ENCODE measurements around the gene HECW1. TPM values are rescaled to one million over a fixed set of nuclear protein-coding genes. Genes with fewer than 3 reads are reported as not detected.
"Not testable (repeated sequence)": the region's sequence is repeated elsewhere in the genome, so short reads cannot be mapped to it uniquely, and the experiment has no call there.

Gene HECW1
- total RNA-seq, 2 experiments from 2014 or later, result not detected

DNA sequence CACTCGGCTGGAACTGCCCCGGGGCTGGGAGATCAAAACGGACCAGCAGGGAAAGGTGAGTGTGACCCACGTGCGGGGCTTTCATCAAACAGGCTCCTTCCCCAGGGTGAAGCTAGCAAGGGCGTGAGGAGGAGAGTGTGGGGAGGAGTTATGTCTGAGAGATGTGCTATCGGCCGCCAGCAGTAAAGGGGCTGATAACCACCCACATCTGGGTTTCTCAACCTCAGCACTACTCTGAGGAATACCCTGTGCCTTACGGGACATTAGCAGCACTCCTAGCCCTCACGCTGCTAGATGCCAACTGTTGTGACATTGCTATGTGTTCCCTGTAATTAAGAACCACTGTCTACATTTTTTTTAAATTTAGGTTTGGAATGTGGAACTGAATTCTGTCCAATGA is 356.6 kb downstream of the HECW1 start:
- POLR2A ChIA-PET, result no interaction called here
- CTCF ChIA-PET, result interaction anchor here (1.4 kb wide), 2 partner anchors 13 to 15 kb away, joined by 3 read pairs; no protein-coding TSS in a partner anchor
- H3K4me1 Mint-ChIP-seq, result no peaks in the 10 kb centered on the region

DNA sequence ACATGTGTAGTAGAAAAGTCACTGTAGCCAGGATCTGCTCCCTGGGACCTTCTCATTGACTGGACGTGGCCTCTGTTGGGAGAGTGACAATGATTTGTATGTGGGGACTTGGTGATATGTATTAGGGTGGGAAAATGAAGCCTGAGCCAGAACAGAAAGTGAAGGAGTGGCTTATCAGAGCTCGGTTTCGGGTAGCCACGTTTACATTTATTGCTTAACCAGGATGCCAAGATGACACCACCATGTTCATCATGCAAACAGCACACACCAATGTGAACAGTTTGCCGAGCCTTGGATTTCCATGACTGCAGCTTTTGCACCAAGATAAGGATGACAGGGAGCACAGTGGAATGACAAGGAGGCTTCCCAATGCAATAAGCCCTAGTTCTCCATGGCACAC is 357.7 kb downstream of the HECW1 start:
- Mint-ChIP-seq H3K27me3 (peaks cover 9% of the 10 kb centered on the region), H3K4me1 (no peaks in the 10 kb centered on the region), H3K4me3 (no peak overlapping the region), H3K36me3 (ENCODE audit: low read depth) (no peaks in the 10 kb centered on the region), H3K9me3 (no peaks in the 10 kb centered on the region), H3K27ac (no peak overlapping the region)
- POLR2A ChIA-PET, result no interaction called here
- no peak for DNase-seq
- CTCF ChIA-PET, result interaction anchor here (1.4 kb wide), 2 partner anchors 14 to 16 kb away, joined by 3 read pairs; no protein-coding TSS in a partner anchor

More for the DNA sequence above, 356.6 kb downstream of the HECW1 start:
- peaks cover 13% of the 10 kb centered on the region for H3K27me3 Mint-ChIP-seq
- H3K9me3 Mint-ChIP-seq, result no peaks in the 10 kb centered on the region
- H3K27ac Mint-ChIP-seq, result no peak overlapping the region
- no peaks in the 10 kb centered on the region for H3K36me3 Mint-ChIP-seq (ENCODE audit: low read depth)
- H3K4me3 Mint-ChIP-seq, result no peak overlapping the region
- no peak for DNase-seq

DNA sequence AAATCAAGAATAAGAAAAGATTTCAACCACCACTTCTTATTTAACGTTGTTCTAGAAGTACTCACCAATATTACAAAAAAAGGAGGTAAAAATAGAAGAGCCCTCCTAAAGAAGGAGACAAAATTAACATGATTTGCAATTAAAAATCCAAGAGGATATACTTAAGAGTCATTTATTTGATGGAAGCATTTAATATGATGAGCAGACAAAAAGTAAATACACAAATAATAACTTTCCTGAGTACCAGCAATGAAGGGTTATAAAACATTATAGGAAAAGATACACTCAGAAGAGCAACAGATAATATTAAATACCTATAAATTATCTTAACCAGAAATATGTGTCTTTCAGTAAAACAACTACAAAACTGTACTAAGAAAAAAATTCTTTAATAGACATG is 363.5 kb downstream of the HECW1 start:
- no peak overlapping the region for H3K27ac Mint-ChIP-seq
- no peak overlapping the region for H3K4me3 Mint-ChIP-seq
- no peaks in the 10 kb centered on the region for H3K36me3 Mint-ChIP-seq (ENCODE audit: low read depth)
- H3K9me3 Mint-ChIP-seq, result no peaks in the 10 kb centered on the region
- ChIA-PET POLR2A (no interaction called here), CTCF (no interaction called here)
- peaks cover 7% of the 10 kb centered on the region for H3K27me3 Mint-ChIP-seq
- peaks cover 3% of the 10 kb centered on the region for H3K4me1 Mint-ChIP-seq
- no peak for DNase-seq

DNA sequence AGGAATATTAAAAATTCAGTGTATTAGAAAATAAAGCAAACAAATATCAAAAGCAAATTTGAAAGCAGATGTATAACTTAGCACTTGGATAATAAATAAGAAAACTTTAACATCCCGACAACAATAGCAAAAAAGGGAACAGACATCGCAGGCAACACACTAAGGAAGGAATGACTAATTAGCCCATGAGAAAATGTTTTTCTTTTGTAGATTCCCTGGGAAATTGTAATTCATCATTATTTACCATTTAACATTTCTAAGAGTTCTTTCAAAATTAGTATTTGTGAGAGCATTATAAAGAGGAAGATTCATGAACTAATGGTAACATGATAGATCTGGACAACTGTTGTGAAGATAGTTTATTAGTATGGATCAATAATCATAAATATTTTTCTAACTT is 364.4 kb downstream of the HECW1 start:
- CTCF ChIA-PET, result interaction anchor here (0.6 to 1.6 kb wide), 3 partner anchors 37 to 215 kb away, joined by 3 to 5 read pairs (median 3); no protein-coding TSS in a partner anchor

DNA sequence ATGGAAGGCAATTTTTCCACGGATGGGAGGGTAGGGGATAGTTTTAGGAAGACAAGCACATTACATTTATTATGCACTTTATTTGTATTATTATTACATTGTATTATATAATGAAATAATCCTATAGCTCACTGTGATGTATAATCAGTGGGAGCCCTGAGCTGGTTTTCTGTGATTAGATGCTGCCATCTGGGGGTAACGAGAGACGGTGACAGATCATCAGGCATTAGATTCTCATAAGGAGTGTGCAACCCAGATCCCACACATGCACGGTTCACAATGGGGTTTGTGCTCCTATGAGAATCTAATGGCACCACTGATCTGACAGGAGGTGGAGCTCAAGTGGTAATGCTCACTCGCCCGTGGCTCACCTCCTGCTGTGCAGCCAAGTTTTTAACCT is 366.6 kb downstream of the HECW1 start:
- CTCF ChIA-PET, result interaction anchor here (1.8 kb wide), 1 partner anchor 39 kb away, joined by 3 read pairs; no protein-coding TSS in a partner anchor
- H3K4me1 Mint-ChIP-seq, result peaks cover 3% of the 10 kb centered on the region

More for the DNA sequence above, 364.4 kb downstream of the HECW1 start:
- Mint-ChIP-seq H3K4me1 (peaks cover 3% of the 10 kb centered on the region), H3K27me3 (peaks cover 3% of the 10 kb centered on the region), H3K9me3 (no peaks in the 10 kb centered on the region), H3K36me3 (ENCODE audit: low read depth) (no peaks in the 10 kb centered on the region), H3K4me3 (no peak overlapping the region), H3K27ac (no peak overlapping the region)
- POLR2A ChIA-PET, result no interaction called here
- no peak for DNase-seq

DNA sequence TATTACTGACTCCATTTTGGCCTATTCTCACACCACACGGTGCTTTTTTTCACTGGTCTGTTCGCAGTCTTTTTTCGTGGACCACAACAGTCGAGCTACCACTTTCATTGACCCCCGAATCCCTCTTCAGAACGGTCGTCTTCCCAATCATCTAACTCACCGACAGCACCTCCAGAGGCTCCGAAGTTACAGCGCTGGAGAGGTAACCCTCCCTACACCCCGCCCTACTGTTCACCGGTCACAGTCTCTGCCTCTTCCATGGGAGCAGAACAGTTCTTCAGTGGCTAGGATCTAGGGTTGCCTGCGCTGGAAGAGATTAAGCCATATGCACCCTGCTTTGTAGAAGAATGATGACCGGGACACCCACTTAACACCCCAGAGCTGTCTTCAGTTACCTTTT is 367.1 kb downstream of the HECW1 start:
- Mint-ChIP-seq H3K4me1 (peaks cover 3% of the 10 kb centered on the region), H3K27ac (no peak overlapping the region), H3K9me3 (no peaks in the 10 kb centered on the region), H3K4me3 (no peak overlapping the region), H3K36me3 (ENCODE audit: low read depth) (no peaks in the 10 kb centered on the region), H3K27me3 (peaks cover 6% of the 10 kb centered on the region)
- ChIA-PET POLR2A (no interaction called here), CTCF (interaction anchor here (1.8 kb wide), 1 partner anchor 40 kb away, joined by 3 read pairs; no protein-coding TSS in a partner anchor)
- no peak for DNase-seq

More for the DNA sequence above, 366.6 kb downstream of the HECW1 start:
- no peak overlapping the region for H3K27ac Mint-ChIP-seq
- H3K27me3 Mint-ChIP-seq, result peaks cover 5% of the 10 kb centered on the region
- POLR2A ChIA-PET, result no interaction called here
- no peaks in the 10 kb centered on the region for H3K36me3 Mint-ChIP-seq (ENCODE audit: low read depth)
- no peak overlapping the region for H3K4me3 Mint-ChIP-seq
- H3K9me3 Mint-ChIP-seq, result no peaks in the 10 kb centered on the region
- DNase-seq, result no peak

DNA sequence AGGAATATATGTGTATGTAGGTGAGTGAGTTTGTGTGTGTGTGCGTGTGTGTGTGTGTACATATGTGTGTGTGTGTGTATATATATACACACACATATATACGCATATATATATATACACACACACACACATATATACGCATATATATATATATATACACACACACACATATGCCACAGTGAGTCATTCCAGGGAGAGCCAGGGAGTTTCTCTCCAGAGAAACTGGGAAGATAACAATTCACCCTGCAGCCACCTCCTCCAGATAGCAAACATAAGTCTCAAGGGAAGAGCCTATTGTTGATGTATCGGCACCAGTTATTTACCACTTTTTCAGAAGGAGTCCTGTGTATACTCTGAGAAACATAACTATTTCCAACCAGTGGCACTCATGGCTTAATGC is 368.1 kb downstream of the HECW1 start:
- DNase-seq, result no peak
- ChIA-PET POLR2A (no interaction called here), CTCF (no interaction called here)
- H3K4me3 Mint-ChIP-seq, result no peak overlapping the region
- H3K27ac Mint-ChIP-seq, result no peak overlapping the region
- H3K27me3 Mint-ChIP-seq, result peaks cover 8% of the 10 kb centered on the region
- H3K9me3 Mint-ChIP-seq, result no peaks in the 10 kb centered on the region
- peaks cover 3% of the 10 kb centered on the region for H3K4me1 Mint-ChIP-seq
- no peaks in the 10 kb centered on the region for H3K36me3 Mint-ChIP-seq (ENCODE audit: low read depth)

DNA sequence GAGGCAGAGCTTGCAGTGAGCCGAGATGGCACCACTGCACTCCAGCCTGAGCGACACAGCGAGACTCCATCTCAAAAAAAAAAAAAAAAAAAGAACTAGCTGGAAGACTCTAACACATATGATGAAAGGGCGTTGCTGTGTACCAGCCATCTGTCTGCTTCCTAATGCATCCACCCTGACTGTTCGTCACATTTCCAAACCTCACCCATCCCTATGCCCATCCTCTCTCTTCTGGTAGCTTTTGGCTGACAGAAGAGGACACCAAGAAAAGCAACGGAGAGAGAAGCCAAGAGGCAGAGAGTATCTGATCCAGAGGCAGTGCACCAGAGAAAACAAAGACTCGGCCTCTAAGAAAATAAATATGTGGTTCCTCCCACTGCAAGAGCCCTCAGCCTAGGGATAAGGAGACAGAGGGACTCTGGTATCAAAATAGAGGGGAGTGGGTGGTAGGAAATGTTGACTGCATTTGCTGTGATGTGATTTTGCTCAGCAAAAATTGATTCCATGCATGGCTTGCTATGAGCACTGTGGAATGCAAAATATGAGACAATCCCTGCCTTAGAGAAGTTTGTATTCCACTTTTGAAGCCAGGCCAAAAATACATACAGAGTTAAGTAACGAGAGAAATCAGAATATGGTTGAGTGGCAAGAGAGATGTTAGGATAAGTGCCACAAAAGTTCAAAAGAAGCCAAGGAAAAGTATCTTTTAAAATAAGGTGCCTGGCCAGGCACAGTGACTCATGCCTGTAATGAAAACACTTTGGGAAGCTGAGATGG is 369.6 kb downstream of the HECW1 start:
- DNase-seq, result no peak
- H3K4me3 Mint-ChIP-seq, result no peak overlapping the region
- H3K27ac Mint-ChIP-seq, result no peak overlapping the region
- H3K27me3 Mint-ChIP-seq, result peaks cover 8% of the 10 kb centered on the region
- H3K36me3 Mint-ChIP-seq (ENCODE audit: low read depth), result no peaks in the 10 kb centered on the region
- POLR2A ChIA-PET, result no interaction called here
- CTCF ChIA-PET, result no interaction called here
- H3K4me1 Mint-ChIP-seq, result peaks cover 3% of the 10 kb centered on the region
- H3K9me3 Mint-ChIP-seq, result no peaks in the 10 kb centered on the region

DNA sequence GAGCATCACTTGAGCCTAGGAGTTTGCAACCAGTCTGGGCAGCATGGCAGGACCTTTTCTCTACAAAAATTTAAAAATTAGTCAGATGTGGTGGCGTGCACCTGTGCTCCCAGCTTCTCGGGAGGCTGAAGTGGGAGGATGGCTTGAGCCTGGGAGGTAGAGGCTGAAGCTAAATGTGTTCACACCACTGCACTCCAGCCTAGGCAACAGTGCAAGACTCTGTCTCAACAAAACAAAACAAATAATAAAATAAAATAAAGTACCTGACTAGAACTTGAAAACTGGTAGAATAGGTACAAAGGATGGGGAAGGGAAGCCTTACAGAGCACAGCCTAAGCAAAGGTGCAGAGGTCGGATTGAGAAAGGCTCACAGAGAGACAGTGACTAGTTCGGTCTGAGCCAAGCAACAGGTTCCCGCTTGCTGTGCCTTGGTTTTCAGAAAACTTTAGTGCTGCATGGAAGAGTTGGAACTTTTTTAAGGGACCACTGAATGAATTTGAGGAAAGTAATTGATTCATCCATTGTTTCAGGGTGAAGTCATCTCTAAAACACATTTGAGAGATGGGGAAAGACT is 370.3 kb downstream of the HECW1 start:
- Mint-ChIP-seq H3K9me3 (no peaks in the 10 kb centered on the region), H3K27me3 (peaks cover 5% of the 10 kb centered on the region), H3K4me3 (no peak overlapping the region), H3K4me1 (no peaks in the 10 kb centered on the region), H3K27ac (no peak overlapping the region), H3K36me3 (ENCODE audit: low read depth) (no peaks in the 10 kb centered on the region)
- no peak for DNase-seq
- POLR2A ChIA-PET, result no interaction called here
- CTCF ChIA-PET, result no interaction called here

DNA sequence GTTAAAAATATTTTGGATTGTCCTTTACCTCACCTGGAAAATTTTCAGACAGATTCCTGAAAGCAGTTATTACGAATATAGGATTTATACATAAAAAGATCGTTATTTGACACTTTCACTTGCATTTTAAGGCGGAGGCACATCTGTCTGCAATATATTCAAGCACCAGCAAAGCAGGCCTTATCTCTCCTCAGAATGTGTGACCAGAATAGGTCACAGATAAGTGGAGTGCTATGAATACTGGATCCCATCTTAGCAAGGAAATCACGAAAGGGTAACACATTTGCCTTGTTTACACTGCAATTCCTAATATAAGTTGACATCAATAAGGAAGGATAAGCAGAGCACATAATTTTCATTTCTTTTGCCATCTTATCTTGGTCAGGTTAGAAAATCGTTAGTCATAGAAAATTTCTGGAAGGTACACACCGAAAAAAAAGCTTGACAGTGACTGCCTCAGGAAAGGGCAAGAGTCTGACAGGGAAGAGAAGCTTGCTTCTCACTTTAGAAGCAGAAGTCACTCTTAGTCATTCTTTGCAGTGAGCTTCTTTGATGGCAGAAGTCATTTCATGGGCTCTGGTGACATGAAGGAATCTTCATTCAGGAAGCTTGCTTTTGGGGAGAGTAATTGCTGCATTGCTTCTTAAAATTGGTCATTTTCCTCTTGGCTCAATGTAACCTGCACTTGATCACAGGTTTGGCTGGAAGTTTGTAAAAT is 372.4 kb downstream of the HECW1 start:
- no peaks in the 10 kb centered on the region for H3K9me3 Mint-ChIP-seq
- H3K27ac Mint-ChIP-seq, result no peak overlapping the region
- ChIA-PET POLR2A (no interaction called here), CTCF (interaction anchor here (2.1 kb wide), 1 partner anchor 45 kb away, joined by 7 read pairs; no protein-coding TSS in a partner anchor)
- H3K4me3 Mint-ChIP-seq, result no peak overlapping the region
- no peaks in the 10 kb centered on the region for H3K36me3 Mint-ChIP-seq (ENCODE audit: low read depth)
- peaks cover 5% of the 10 kb centered on the region for H3K27me3 Mint-ChIP-seq
- no peaks in the 10 kb centered on the region for H3K4me1 Mint-ChIP-seq
- DNase-seq, result no peak

DNA sequence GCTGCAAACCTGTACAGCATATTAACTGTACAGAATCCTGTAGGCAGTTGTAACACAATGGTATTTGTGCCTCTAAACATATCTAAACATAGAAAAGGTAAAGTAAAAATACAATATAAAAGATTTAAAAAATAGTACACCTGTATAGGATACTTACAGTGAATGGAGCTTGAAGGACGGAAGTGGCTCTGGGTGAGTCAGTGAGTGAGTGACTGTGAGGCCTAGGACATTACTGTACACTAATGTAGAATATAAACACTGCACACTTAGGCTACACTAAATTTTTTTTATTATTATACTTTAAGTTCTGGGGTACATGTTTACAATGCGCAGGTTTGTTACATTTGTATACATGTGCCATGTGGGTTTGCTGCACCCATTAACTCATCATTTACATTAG is 373.1 kb downstream of the HECW1 start:
- Mint-ChIP-seq H3K36me3 (ENCODE audit: low read depth) (no peaks in the 10 kb centered on the region), H3K27ac (no peak overlapping the region), H3K4me1 (no peaks in the 10 kb centered on the region), H3K27me3 (peaks cover 5% of the 10 kb centered on the region), H3K9me3 (no peaks in the 10 kb centered on the region), H3K4me3 (no peak overlapping the region)
- ChIA-PET CTCF (interaction anchor here (2.1 kb wide), 1 partner anchor 46 kb away, joined by 7 read pairs; no protein-coding TSS in a partner anchor), POLR2A (no interaction called here)
- DNase-seq, result no peak

DNA sequence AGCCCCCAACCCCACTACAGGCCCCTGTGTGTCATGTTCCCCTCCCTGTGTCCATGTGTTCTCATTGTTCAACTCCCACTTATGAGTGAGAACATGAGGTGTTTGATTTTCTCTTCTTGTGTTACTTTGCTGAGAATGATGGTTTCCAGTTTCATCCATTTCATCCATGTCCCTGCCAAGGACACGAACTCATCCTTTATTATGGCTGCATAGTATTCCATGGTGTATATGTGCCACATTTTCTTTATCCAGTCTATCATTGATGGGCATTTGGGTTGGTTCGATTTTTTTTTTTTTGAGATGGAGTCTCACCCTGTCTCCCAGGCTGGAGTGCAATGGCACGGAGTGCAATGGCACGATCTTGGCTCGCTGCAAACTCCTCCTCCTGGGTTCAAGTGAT is 373.6 kb downstream of the HECW1 start:
- H3K9me3 Mint-ChIP-seq; DNase-seq; H3K4me3 Mint-ChIP-seq; POLR2A ChIA-PET; H3K27me3 Mint-ChIP-seq; H3K27ac Mint-ChIP-seq; H3K4me1 Mint-ChIP-seq; H3K36me3 Mint-ChIP-seq (ENCODE audit: low read depth): not testable (repeated sequence)
- CTCF ChIA-PET, result interaction anchor here (2.1 kb wide), 1 partner anchor 46 kb away, joined by 7 read pairs; no protein-coding TSS in a partner anchor

DNA sequence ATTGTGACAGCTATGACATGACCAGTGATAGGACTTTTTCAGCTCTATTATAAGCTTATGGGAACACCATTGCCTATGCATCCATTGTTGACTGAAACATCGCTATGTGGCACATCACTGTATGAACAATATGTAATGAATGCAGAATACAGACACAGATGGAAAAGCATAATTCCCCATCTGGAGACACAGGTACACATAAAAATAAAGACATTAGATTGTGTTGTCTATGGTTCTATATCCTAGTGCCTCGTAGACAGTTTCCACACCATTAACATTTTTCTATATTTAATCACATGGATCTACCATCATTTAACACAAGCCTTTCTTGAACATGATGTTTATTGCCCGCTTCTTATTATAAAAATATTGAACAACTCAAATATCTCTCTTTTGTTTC is 374.2 kb downstream of the HECW1 start:
- ChIA-PET CTCF (no interaction called here), POLR2A (no interaction called here)
- Mint-ChIP-seq H3K9me3 (no peaks in the 10 kb centered on the region), H3K4me3 (no peak overlapping the region), H3K4me1 (no peaks in the 10 kb centered on the region), H3K36me3 (ENCODE audit: low read depth) (no peaks in the 10 kb centered on the region), H3K27ac (no peak overlapping the region), H3K27me3 (peaks cover 5% of the 10 kb centered on the region)
- no peak for DNase-seq

All from activated CD4-positive, alpha-beta memory T cell treated with anti-CD3 and anti-CD28 coated beads, Interleukin-2, amount 10 ng/mL, durations not matched to agents 7 days and 5 days (primary cell).